HCT116 (cell line): ENCODE measurements around the gene EEPD1. TPM values are rescaled to one million over a fixed set of nuclear protein-coding genes. Genes with fewer than 3 reads are reported as not detected.
A peak's percentile ranks its signal among the peaks of the same experiment; 100 is the strongest.
"Not testable (repeated sequence)": the region's sequence is repeated elsewhere in the genome, so short reads cannot be mapped to it uniquely, and the experiment has no call there.

Experiments used
- ATAC-seq: fragments of 200-7000 bp; cut with Tn5 transposase; 2 replicates; pipeline ENCODE4 v1.9.1; 2020; ENCODE audit warnings: mild to moderate bottlenecking, moderate library complexity
- BruUV-seq: library from RNA; stranded (reverse); fragments of 400-500 nt; replicated peaks from 2 replicates; lab custom pipeline; 2021; lab: Mats Ljungman, UMichigan
- CTCF ChIA-PET: fragments of 300-600 bp; sonication (Branson Sonifier 250); formaldehyde crosslinking; loops from one replicate; lab custom pipeline; 2021; ENCODE audit warnings: antibody characterized with exemption; lab: Charles Lee
- POLR2A ChIA-PET: fragments of 300-600, 350-600 bp; sonication (Branson Sonifier 250); formaldehyde crosslinking; loops from one replicate; lab custom pipeline; 2021; ENCODE audit warnings: antibody characterized with exemption; lab: Charles Lee
- RAD21 ChIA-PET, 2 experiments: fragments of 300-600 bp; sonication (Branson Sonifier 250); formaldehyde crosslinking; loops; one replicate each; lab custom pipeline; 2023; ENCODE audit warnings: low total read pairs in 2 of 2; ENCODE audit not compliant: uncharacterized antibody in 2 of 2, unreplicated experiment in 2 of 2, low non-redundant PET in 1 of 2; lab: Charles Lee
- DNase-seq: peaks from one replicate; pipeline ENCODE4 v3.0.0-alpha.2; 2010; ENCODE audit warnings: low read depth, low spot score
- H2AFZ ChIP-seq: fragments of 200-600 bp; shearing (Covaris generic), sonication (generic); 2 replicates; pipeline ENCODE4 v1.6.1; 2017; ENCODE audit warnings: low read depth, mixed run types, mixed read lengths, antibody characterized with exemption, low read length; ENCODE audit not compliant: poor library complexity, severe bottlenecking
- H3K27ac ChIP-seq: 2 replicates; pipeline ENCODE4 v1.5.1; 2012; ENCODE audit warnings: low read depth, low read length
- H3K27me3 ChIP-seq: fragments of 200-600 bp; sonication (generic); 2 replicates; pipeline ENCODE4 v1.6.1; 2016; ENCODE audit warnings: mixed run types, low read length, mixed read lengths; ENCODE audit not compliant: insufficient read depth
- H3K36me3 ChIP-seq, 2 experiments: fragments of 200-500 bp in 1 of 2; fragments of 200-600 bp in 1 of 2; sonication (Bioruptor generic) in 1 of 2; sonication (generic) in 1 of 2; 2 replicates each; pipeline versions ENCODE4 v1.5.1 to v1.6.1; 2014 to 2016; ENCODE audit warnings: low read length in 2 of 2, inconsistent platforms in 1 of 2, mixed read lengths in 1 of 2, mixed run types in 1 of 2; ENCODE audit not compliant: insufficient read depth in 2 of 2, control insufficient read depth in 1 of 2
- H3K4me1 ChIP-seq, 2 experiments: fragments of 200-600 bp in 1 of 2; sonication (generic) in 1 of 2; 2 replicates each; pipeline versions ENCODE4 v1.5.1 to v1.6.1; 2012 to 2017; ENCODE audit warnings: low read length in 2 of 2, inconsistent platforms in 1 of 2, mild to moderate bottlenecking in 1 of 2, mixed read lengths in 1 of 2, mixed run types in 1 of 2, moderate library complexity in 1 of 2; ENCODE audit not compliant: insufficient read depth in 2 of 2, control insufficient read depth in 1 of 2
- H3K4me2 ChIP-seq: fragments of 200-600 bp; sonication (generic); 2 replicates; pipeline ENCODE4 v1.6.1; 2017; ENCODE audit warnings: mixed run types, low read length, mixed read lengths
- H3K4me3 ChIP-seq, 2 experiments: fragments of 200-600 bp in 1 of 2; sonication (generic) in 1 of 2; replicated peaks in 1 of 2; 2 replicates each; pipeline ENCODE4 v1.5.1; 2011 to 2016; ENCODE audit warnings: low read length in 2 of 2, control low read depth in 1 of 2, low read depth in 1 of 2, mild to moderate bottlenecking in 1 of 2, mixed read lengths in 1 of 2, mixed run types in 1 of 2
- H3K79me2 ChIP-seq: fragments of 200-600 bp; sonication (generic); 2 replicates; pipeline ENCODE4 v1.6.1; 2017; ENCODE audit warnings: mild to moderate bottlenecking, mixed run types, low read length, moderate library complexity, mixed read lengths; ENCODE audit not compliant: insufficient read depth
- H3K9ac ChIP-seq: fragments of 200-600 bp; sonication (generic); 2 replicates; pipeline ENCODE4 v1.6.1; 2016; ENCODE audit warnings: low read length, mixed read lengths
- H3K9me2 ChIP-seq: fragments of 200-600 bp; sonication (generic), shearing (Covaris generic); 2 replicates; pipeline ENCODE4 v1.6.1; 2017; ENCODE audit warnings: mixed run types, mild to moderate bottlenecking, moderate library complexity; ENCODE audit not compliant: insufficient read depth
- H3K9me3 ChIP-seq, 2 experiments: fragments of 200-500 bp in 1 of 2; fragments of 200-600 bp in 1 of 2; sonication (Bioruptor generic) in 1 of 2; sonication (generic) in 1 of 2; 2 replicates each; pipeline ENCODE4 v1.6.1; 2014 to 2017; ENCODE audit warnings: low read length in 2 of 2, mixed read lengths in 2 of 2, inconsistent platforms in 1 of 2, low read depth in 1 of 2, mild to moderate bottlenecking in 1 of 2, mixed run types in 1 of 2, moderate library complexity in 1 of 2; ENCODE audit not compliant: control insufficient read depth in 1 of 2, insufficient read depth in 1 of 2
- H4K20me1 ChIP-seq: fragments of 200-600 bp; sonication (generic), shearing (Covaris generic); 2 replicates; pipeline ENCODE4 v1.6.1; 2017; ENCODE audit warnings: mixed run types, mild to moderate bottlenecking, moderate library complexity; ENCODE audit not compliant: insufficient read depth
- intact Hi-C: fragments of 100-400 bp; cut with micrococcal nuclease; formaldehyde crosslinking; loops from 2 replicates; pipeline ENCODE4 v1.10.0; 2022
- total RNA-seq: library from RNA; stranded (reverse); gene quantifications from one replicate; pipeline ENCODE4 v1.2.1, GENCODE V29; 2021; ENCODE audit not compliant: unreplicated experiment
- TF ChIP-seq, protein P1 (sequence below), 3 experiments: fragments of 200-600 bp in 1 of 3; sonication (generic) in 1 of 3; IDR thresholded peaks in 2 of 3; conservative IDR thresholded peaks in 1 of 3; 2 replicates each; pipeline ENCODE4 v1.5.1; 2012 to 2017; ENCODE audit warnings: low read depth in 2 of 3, low read length in 2 of 3, antibody characterized with exemption in 1 of 3, borderline replicate concordance in 1 of 3, control low read depth in 1 of 3, mild to moderate bottlenecking in 1 of 3, mixed read lengths in 1 of 3, mixed run types in 1 of 3, moderate library complexity in 1 of 3; ENCODE audit not compliant: insufficient read depth in 1 of 3

EEPD1 gene
- total RNA-seq, 1 experiment from 2014 or later = 4.2 TPM

DNA sequence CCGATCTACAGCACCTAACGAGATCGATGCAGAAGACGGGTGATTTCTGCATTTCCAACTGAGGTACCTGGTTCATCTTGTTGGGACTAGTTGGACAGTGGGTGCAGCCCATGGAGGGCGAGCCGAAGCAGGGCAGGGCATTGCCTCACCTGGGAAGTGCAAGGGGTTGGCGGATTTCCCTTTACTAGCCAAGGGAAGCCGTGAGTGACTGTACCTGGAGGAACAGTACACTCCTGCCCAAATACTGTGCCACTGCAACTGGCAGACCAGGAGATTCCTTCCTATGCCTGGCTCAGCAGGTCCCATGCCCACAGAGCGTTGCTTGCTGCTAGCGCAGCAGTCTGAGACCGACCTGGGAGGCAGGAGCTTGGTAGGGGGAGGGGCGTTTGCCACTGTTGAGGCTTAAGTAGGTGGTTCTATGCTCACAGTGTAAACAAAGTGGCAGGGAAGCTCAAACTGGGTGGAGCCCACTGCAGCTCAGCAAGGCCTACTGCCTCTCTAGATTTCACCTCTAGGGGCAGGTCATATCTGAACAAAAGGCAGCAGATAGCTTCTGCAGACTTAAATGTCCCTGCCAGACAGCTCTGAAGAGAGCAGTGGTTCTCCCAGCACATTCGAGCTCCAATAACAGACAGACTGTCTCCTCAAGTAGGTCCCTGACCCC, 32.9 kb upstream of the EEPD1 start:
- RAD21 ChIA-PET, H3K79me2 ChIP-seq, H3K9me3 ChIP-seq, ATAC-seq, H2AFZ ChIP-seq, H3K27me3 ChIP-seq, BruUV-seq, H3K27ac ChIP-seq, POLR2A ChIA-PET, H3K36me3 ChIP-seq, intact Hi-C loops, H3K9ac ChIP-seq, H3K9me2 ChIP-seq, H4K20me1 ChIP-seq, DNase-seq, H3K4me3 ChIP-seq, CTCF ChIA-PET: not testable (repeated sequence)
- TF ChIP-seq, protein P1, sequence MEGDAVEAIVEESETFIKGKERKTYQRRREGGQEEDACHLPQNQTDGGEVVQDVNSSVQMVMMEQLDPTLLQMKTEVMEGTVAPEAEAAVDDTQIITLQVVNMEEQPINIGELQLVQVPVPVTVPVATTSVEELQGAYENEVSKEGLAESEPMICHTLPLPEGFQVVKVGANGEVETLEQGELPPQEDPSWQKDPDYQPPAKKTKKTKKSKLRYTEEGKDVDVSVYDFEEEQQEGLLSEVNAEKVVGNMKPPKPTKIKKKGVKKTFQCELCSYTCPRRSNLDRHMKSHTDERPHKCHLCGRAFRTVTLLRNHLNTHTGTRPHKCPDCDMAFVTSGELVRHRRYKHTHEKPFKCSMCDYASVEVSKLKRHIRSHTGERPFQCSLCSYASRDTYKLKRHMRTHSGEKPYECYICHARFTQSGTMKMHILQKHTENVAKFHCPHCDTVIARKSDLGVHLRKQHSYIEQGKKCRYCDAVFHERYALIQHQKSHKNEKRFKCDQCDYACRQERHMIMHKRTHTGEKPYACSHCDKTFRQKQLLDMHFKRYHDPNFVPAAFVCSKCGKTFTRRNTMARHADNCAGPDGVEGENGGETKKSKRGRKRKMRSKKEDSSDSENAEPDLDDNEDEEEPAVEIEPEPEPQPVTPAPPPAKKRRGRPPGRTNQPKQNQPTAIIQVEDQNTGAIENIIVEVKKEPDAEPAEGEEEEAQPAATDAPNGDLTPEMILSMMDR (IDR thresholded peaks at IDR 0.05 in 2 of 3, conservative IDR thresholded peaks at IDR 0.05 in 1 of 3; ENCODE audit: borderline replicate concordance in 1 of 3, insufficient read depth in 1 of 3, low read depth in 2 of 3, low read length in 2 of 3) = 0 out of 6 replicates have a peak, but pooled peaks of 1 of the 3 experiments have one; percentile 1
- H3K4me2 ChIP-seq = peak overlapping the region; percentile 5; the same call in 1 of the 2 replicates
- peaks cover 24 to 48% of the 10 kb centered on the region in 2 experiments for H3K4me1 ChIP-seq

DNA sequence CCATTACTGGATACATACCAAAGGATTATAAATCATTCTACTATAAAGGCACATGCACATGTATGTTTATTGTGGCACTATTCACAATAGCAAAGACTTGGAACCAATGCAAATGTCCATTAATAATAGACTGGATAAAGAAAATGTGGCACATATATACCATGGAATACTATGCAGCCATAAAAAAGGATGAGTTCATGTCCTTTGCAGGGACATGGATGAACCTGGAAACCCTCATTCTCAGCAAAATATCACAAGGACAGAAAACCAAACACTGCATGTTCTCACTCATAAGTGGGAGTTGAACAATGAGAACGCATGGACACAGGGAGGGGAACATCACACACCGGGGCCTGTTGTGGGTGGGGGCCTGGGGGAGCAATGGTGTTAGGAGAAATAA, 27.4 kb upstream of the EEPD1 start:
- CTCF ChIA-PET, POLR2A ChIA-PET: not testable (repeated sequence)

More for the DNA sequence above, 27.4 kb upstream of the EEPD1 start:
- intact Hi-C loops = loop anchor here (5.0 kb wide), 1 partner anchor 138 kb away; no protein-coding TSS in a partner anchor
- RAD21 ChIA-PET, H3K9me3 ChIP-seq, H2AFZ ChIP-seq, H3K36me3 ChIP-seq, H3K27ac ChIP-seq, H3K4me2 ChIP-seq, H3K9ac ChIP-seq, H3K27me3 ChIP-seq, H3K9me2 ChIP-seq, BruUV-seq, DNase-seq, H4K20me1 ChIP-seq, H3K4me3 ChIP-seq, ATAC-seq, H3K79me2 ChIP-seq: not testable (repeated sequence)
- H3K4me1 ChIP-seq = peaks cover 9 to 26% of the 10 kb centered on the region in 2 experiments; a peak in 3 of 4 replicates
